Glutamatergic neuron (in vitro differentiated cells): ENCODE results near the gene EXOC3L2. TPM values are rescaled to one million over a fixed set of nuclear protein-coding genes. Genes with fewer than 3 reads are reported as not detected.

Experiments
- DNase-seq: peaks from one replicate; pipeline ENCODE4 v3.0.0; 2022
- H3K27ac Mint-ChIP-seq: one replicate; pipeline ENCODE4 v1.8.0; 2020; ENCODE audit warnings: mild to moderate bottlenecking, mixed read lengths, inconsistent platforms; ENCODE audit not compliant: unreplicated experiment
- H3K27me3 Mint-ChIP-seq: one replicate; pipeline ENCODE4 v1.8.0; 2020; ENCODE audit warnings: mild to moderate bottlenecking, moderate library complexity, mixed read lengths, inconsistent platforms; ENCODE audit not compliant: unreplicated experiment
- H3K36me3 Mint-ChIP-seq: one replicate; pipeline ENCODE4 v1.8.0; 2020; ENCODE audit warnings: mild to moderate bottlenecking, mixed read lengths, inconsistent platforms; ENCODE audit not compliant: unreplicated experiment
- H3K4me1 Mint-ChIP-seq: one replicate; pipeline ENCODE4 v1.8.0; 2020; ENCODE audit warnings: mild to moderate bottlenecking, low read depth, mixed read lengths, inconsistent platforms; ENCODE audit not compliant: unreplicated experiment
- H3K4me3 Mint-ChIP-seq: one replicate; pipeline ENCODE4 v1.8.0; 2020; ENCODE audit warnings: mild to moderate bottlenecking, mixed read lengths, inconsistent platforms; ENCODE audit not compliant: unreplicated experiment
- H3K9me3 Mint-ChIP-seq: one replicate; pipeline ENCODE4 v1.8.0; 2020; ENCODE audit warnings: mild to moderate bottlenecking, moderate library complexity, mixed read lengths, inconsistent platforms; ENCODE audit not compliant: unreplicated experiment
- total RNA-seq: library from RNA; stranded (reverse); fragmentation: NEBNext Ultra II Directional; extraction: Animal tissue kit (Norgen Biotek cat#: 25700); gene quantifications from one replicate; pipeline ENCODE4 v1.2.1, GENCODE V29; 2021; ENCODE audit not compliant: unreplicated experiment
- TF ChIP-seq, protein P1 (sequence below): fragments of 200-600 bp; sonication (generic); IDR thresholded peaks from one replicate; pipeline ENCODE4 v1.5.0; 2021; ENCODE audit not compliant: partially characterized antibody, unreplicated experiment

Gene EXOC3L2
- total RNA-seq, 1 donor from 2014 or later: not detected

DNA sequence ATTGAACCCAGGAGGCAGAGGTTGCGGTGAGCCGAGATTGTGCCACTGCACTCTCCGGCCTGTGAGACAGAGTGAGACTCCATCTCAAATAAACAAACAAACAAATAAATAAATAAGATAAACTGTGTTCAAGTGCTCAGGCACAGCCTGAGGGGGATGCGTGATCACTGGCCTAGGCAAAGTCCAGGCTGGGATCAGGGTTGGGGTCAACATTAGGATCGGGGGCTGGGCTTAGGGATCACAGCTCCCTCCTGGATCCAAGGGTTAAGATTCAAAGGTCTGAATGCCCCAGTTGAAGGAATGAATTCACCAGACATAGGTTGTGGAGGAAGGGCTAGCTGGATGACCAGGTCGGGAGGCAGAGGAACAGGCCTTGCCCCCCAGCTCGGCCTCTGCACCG is 1.9 kb upstream of the EXOC3L2 start:
- no peaks in the 10 kb centered on the region for H3K27me3 Mint-ChIP-seq
- H3K4me3 Mint-ChIP-seq: no peak overlapping the region
- H3K36me3 Mint-ChIP-seq: no peaks in the 10 kb centered on the region
- TF ChIP-seq, protein P1, sequence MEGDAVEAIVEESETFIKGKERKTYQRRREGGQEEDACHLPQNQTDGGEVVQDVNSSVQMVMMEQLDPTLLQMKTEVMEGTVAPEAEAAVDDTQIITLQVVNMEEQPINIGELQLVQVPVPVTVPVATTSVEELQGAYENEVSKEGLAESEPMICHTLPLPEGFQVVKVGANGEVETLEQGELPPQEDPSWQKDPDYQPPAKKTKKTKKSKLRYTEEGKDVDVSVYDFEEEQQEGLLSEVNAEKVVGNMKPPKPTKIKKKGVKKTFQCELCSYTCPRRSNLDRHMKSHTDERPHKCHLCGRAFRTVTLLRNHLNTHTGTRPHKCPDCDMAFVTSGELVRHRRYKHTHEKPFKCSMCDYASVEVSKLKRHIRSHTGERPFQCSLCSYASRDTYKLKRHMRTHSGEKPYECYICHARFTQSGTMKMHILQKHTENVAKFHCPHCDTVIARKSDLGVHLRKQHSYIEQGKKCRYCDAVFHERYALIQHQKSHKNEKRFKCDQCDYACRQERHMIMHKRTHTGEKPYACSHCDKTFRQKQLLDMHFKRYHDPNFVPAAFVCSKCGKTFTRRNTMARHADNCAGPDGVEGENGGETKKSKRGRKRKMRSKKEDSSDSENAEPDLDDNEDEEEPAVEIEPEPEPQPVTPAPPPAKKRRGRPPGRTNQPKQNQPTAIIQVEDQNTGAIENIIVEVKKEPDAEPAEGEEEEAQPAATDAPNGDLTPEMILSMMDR: no peak
- no peak overlapping the region for H3K27ac Mint-ChIP-seq
- no peak for DNase-seq
- peaks cover 2% of the 10 kb centered on the region for H3K9me3 Mint-ChIP-seq
- peaks cover 2% of the 10 kb centered on the region for H3K4me1 Mint-ChIP-seq

DNA sequence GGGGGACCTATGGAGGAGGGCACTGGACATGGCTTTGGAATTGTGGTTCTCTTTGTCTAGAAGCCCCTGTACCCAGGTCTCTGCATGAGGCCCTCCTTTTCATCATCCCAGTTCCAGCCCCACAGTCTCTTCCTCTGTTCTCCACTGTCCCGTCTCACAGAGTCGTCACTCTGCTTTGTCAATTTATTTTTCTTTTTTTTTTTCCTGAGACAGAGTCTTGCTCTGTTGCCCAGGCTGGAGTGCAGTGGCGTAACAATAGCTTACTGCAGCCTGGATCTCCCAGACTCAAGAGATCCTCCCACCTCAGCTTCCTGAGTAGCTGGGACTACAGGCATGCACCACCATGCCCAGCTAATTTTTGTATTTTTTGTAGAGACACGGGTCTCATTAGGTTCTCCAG is 619 bp upstream of the EXOC3L2 start:
- Mint-ChIP-seq H3K4me3 (no peak overlapping the region), H3K27me3 (no peaks in the 10 kb centered on the region), H3K9me3 (peaks cover 2% of the 10 kb centered on the region), H3K27ac (no peak overlapping the region), H3K4me1 (peaks cover 2% of the 10 kb centered on the region), H3K36me3 (no peaks in the 10 kb centered on the region)
- TF ChIP-seq, protein P1: no peak
- DNase-seq: no peak

DNA sequence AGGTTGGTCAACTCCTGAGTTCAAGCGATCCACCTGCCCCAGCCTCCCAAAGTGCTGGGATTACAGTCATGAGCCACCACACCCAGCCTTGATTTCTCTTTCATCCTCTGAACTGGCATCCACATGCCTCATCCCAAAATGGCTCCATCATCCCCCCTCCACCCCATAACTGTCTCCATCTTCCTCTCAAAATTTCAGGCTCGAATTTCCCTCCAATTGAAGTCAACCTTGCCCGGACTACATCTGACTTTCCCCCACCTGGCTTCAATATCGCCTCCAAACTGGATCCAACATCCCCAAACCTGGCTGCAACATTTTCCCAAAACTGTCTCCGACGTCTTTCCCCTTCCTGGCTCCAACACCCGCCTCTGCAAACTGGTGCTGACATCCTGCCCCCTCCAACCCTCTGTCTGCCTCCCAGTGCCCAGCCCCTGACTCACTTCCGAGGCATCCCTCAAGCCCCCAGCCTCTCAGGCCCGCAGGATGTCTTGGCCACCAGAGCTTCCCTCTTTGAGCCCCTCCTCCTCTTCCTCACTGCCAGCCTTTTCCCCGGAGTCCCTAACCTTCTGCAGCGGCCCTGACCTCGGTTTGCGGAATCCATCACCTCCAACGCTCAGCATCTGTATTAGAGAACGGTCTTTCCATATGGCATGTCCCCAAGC is 943 bp downstream of the EXOC3L2 start:
- H3K9me3 Mint-ChIP-seq: no peaks in the 10 kb centered on the region
- no peaks in the 10 kb centered on the region for H3K36me3 Mint-ChIP-seq
- no peaks in the 10 kb centered on the region for H3K4me1 Mint-ChIP-seq
- TF ChIP-seq, protein P1: no peak
- DNase-seq: no peak
- H3K27me3 Mint-ChIP-seq: peaks cover 2% of the 10 kb centered on the region
- H3K27ac Mint-ChIP-seq: no peak overlapping the region
- no peak overlapping the region for H3K4me3 Mint-ChIP-seq

DNA sequence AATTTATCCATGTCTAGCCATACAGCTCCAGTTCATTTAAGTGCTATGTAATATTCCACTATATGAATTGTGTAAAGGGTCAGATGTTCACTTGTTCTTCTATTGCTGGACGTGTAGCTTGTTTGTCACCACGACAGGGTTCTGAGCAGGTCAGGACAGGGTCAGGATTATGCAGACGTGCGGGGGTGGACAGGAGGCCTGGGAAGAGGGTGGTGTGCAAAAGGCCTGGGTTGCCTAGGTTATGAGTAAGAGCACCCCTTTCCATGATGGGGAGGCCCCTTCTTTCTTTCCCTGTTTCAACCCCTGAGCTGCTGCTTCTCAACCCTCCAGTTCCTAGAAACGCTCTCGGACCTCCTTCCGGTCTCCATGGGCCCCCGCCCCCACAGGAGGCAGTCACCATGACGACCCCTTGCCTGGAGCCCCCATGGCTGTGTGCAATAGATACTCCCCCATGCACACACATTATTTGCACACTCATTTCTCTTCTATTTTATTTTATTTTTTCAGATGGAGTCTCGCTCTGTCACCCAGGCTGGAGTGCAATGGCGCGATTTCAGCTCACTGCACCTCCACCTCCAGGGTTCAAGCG is 2.0 kb downstream of the EXOC3L2 start:
- Mint-ChIP-seq H3K4me1 (no peaks in the 10 kb centered on the region), H3K27ac (no peak overlapping the region), H3K36me3 (no peaks in the 10 kb centered on the region), H3K4me3 (no peak overlapping the region), H3K9me3 (no peaks in the 10 kb centered on the region), H3K27me3 (peaks cover 2% of the 10 kb centered on the region)
- no peak for DNase-seq
- TF ChIP-seq, protein P1: no peak

DNA sequence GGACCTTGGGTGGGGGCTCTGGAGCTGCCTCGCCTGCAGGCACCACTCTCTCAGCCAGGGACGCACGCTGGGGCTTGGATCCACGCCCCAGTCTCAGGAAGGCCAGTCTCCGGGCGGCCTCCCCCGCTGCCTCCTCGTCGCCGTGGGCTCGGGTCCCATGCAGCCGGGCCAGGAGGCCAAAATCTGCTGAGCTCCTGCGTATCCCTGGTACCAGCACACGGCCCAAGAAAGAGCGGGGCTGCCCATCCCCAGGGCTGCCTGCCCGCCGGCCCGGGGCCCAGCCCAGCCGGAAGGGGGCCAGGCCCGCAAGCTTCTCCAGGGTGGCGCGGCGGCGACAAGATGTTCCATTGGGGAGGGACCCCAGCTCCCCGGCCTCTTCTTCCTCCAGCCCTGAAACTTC is 6.7 kb downstream of the EXOC3L2 start:
- H3K27ac Mint-ChIP-seq: no peak overlapping the region
- peaks cover 2% of the 10 kb centered on the region for H3K4me1 Mint-ChIP-seq
- H3K9me3 Mint-ChIP-seq: peaks cover 13% of the 10 kb centered on the region
- TF ChIP-seq, protein P1: no peak
- no peak overlapping the region for H3K4me3 Mint-ChIP-seq
- peaks cover 30% of the 10 kb centered on the region for H3K27me3 Mint-ChIP-seq
- DNase-seq: no peak
- H3K36me3 Mint-ChIP-seq: no peaks in the 10 kb centered on the region
